Measurements from ENCODE around the gene KYAT1.

The KYAT1 gene

GRCh38 chr9:128906741-128907140 lies 25.0 kb upstream of the KYAT1 start:
- DNase-seq, result no peak

- no peak for DNase-seq
Observed at GRCh38 chr9:128905964-128906363, 24.2 kb upstream of the KYAT1 start.

GRCh38 chr9:128903871-128904620 lies 22.3 kb upstream of the KYAT1 start:
- no peak for DNase-seq

GRCh38 chr9:128903079-128903461 lies 21.3 kb upstream of the KYAT1 start:
- DNase-seq, result no peak

- no peak for DNase-seq
Observed at GRCh38 chr9:128902351-128903078, 20.8 kb upstream of the KYAT1 start.

- no peak for DNase-seq
Observed at GRCh38 chr9:128901822-128902221, 20.1 kb upstream of the KYAT1 start.

- DNase-seq, result no peak
Observed at GRCh38 chr9:128901379-128901778, 19.6 kb upstream of the KYAT1 start.

GRCh38 chr9:128899566-128900322 lies 18.0 kb upstream of the KYAT1 start:
- DNase-seq, result no peak

GRCh38 chr9:128898845-128899565 lies 17.3 kb upstream of the KYAT1 start:
- no peak for DNase-seq

GRCh38 chr9:128898382-128898781 lies 16.6 kb upstream of the KYAT1 start:
- no peak for DNase-seq

- no peak for DNase-seq
Observed at GRCh38 chr9:128895556-128895955, 13.8 kb upstream of the KYAT1 start.

- DNase-seq, result no peak
Observed at GRCh38 chr9:128894764-128895163, 13.0 kb upstream of the KYAT1 start.

- no peak for DNase-seq
Observed at GRCh38 chr9:128893354-128893753, 11.6 kb upstream of the KYAT1 start.

- no peak for DNase-seq
Observed at GRCh38 chr9:128892221-128892921, 10.6 kb upstream of the KYAT1 start.

GRCh38 chr9:128891321-128892220 lies 9.8 kb upstream of the KYAT1 start:
- no peak for DNase-seq

GRCh38 chr9:128887914-128888350 lies 6.2 kb upstream of the KYAT1 start:
- no peak for DNase-seq

GRCh38 chr9:128887049-128887448 lies 5.3 kb upstream of the KYAT1 start:
- no peak for DNase-seq

GRCh38 chr9:128886211-128886891 lies 4.6 kb upstream of the KYAT1 start:
- DNase-seq, result no peak

GRCh38 chr9:128885798-128886197 lies 4.0 kb upstream of the KYAT1 start:
- DNase-seq, result no peak

GRCh38 chr9:128885376-128885775 lies 3.6 kb upstream of the KYAT1 start:
- no peak for DNase-seq

GRCh38 chr9:128884164-128884563 lies 2.4 kb upstream of the KYAT1 start:
- no peak for DNase-seq
